HepG2 (cell line): Measurements from ENCODE around the gene KRTDAP. TPM values are rescaled to one million over a fixed set of nuclear protein-coding genes. Genes with fewer than 3 reads are reported as not detected.

Source experiments
- ERF ChIP-seq: IDR thresholded peaks from 2 replicates; pipeline ENCODE4 v1.6.1; 2018; ENCODE audit warnings: missing biosample characterization, missing genetic modification reagents
- FIP1L1 ChIP-seq: fragments of 200-400 bp; formaldehyde crosslinking; IDR thresholded peaks from 2 replicates; pipeline ENCODE4 v1.6.1; 2018; ENCODE audit warnings: low read depth, mild to moderate bottlenecking, low read length, moderate library complexity, borderline replicate concordance; ENCODE audit not compliant: insufficient read depth
- ONECUT2 ChIP-seq: sonication (generic); formaldehyde crosslinking; IDR thresholded peaks from 2 replicates; pipeline ENCODE4 v1.4.0; 2020; ENCODE audit warnings: missing genetic modification reagents
- SNAI1 ChIP-seq: sonication (generic); formaldehyde crosslinking; IDR thresholded peaks from 2 replicates; pipeline ENCODE4 v1.5.0; 2020; ENCODE audit warnings: mild to moderate bottlenecking, missing genetic modification reagents, borderline replicate concordance
- SNAPC2 ChIP-seq: sonication (generic); formaldehyde crosslinking; IDR thresholded peaks from 2 replicates; pipeline ENCODE4 v1.8.1; 2022; ENCODE audit warnings: mild to moderate bottlenecking, missing genetic modification reagents
- TFDP2 ChIP-seq: sonication (generic); formaldehyde crosslinking; IDR thresholded peaks from 2 replicates; pipeline ENCODE4 v1.4.0; 2020; ENCODE audit warnings: missing genetic modification reagents
- THAP8 ChIP-seq: sonication (generic); formaldehyde crosslinking; IDR thresholded peaks from 2 replicates; pipeline ENCODE4 v1.5.1; 2020; ENCODE audit warnings: missing genetic modification reagents, mild to moderate bottlenecking, borderline replicate concordance
- TSC22D2 ChIP-seq: sonication (generic); formaldehyde crosslinking; IDR thresholded peaks from 2 replicates; pipeline ENCODE4 v1.5.1; 2020; ENCODE audit warnings: missing genetic modification reagents, mild to moderate bottlenecking, borderline replicate concordance
- ZFP41 ChIP-seq: sonication (generic); formaldehyde crosslinking; IDR thresholded peaks from 2 replicates; pipeline ENCODE4 v1.4.0; 2020; ENCODE audit warnings: mild to moderate bottlenecking, missing genetic modification reagents, borderline replicate concordance
- ZFP62 ChIP-seq: sonication (generic); formaldehyde crosslinking; IDR thresholded peaks from 2 replicates; pipeline ENCODE4 v1.4.0; 2020; ENCODE audit warnings: missing genetic modification reagents
- ZFY ChIP-seq: sonication (generic); formaldehyde crosslinking; IDR thresholded peaks from 2 replicates; pipeline ENCODE4 v1.4.0; 2020; ENCODE audit warnings: missing genetic modification reagents
- ZKSCAN8 ChIP-seq: IDR thresholded peaks from 2 replicates; pipeline ENCODE4 v1.6.1; 2016; ENCODE audit warnings: borderline replicate concordance, missing genetic modification reagents, missing compliant biosample characterization
- ZNF234 ChIP-seq: sonication (generic); formaldehyde crosslinking; conservative IDR thresholded peaks from 2 replicates; pipeline ENCODE4 v1.5.1; 2020; ENCODE audit warnings: mild to moderate bottlenecking, missing genetic modification reagents
- ZNF281 ChIP-seq: sonication (generic); formaldehyde crosslinking; IDR thresholded peaks from 2 replicates; pipeline ENCODE4 v1.4.0; 2020; ENCODE audit warnings: missing genetic modification reagents, borderline replicate concordance
- ZNF660 ChIP-seq: sonication (generic); formaldehyde crosslinking; IDR thresholded peaks from 2 replicates; pipeline ENCODE4 v1.5.1; 2020; ENCODE audit warnings: mild to moderate bottlenecking, low read depth, missing genetic modification reagents, borderline replicate concordance
- ZNF788 ChIP-seq: sonication (generic); formaldehyde crosslinking; IDR thresholded peaks from 2 replicates; pipeline ENCODE4 v1.5.0; 2020; ENCODE audit warnings: mild to moderate bottlenecking, missing genetic modification reagents, borderline replicate concordance
- ZSCAN12 ChIP-seq: sonication (generic); formaldehyde crosslinking; IDR thresholded peaks from 2 replicates; pipeline ENCODE4 v1.9.0; 2021; ENCODE audit warnings: mild to moderate bottlenecking, missing genetic modification reagents
- polyA plus RNA-seq, 8 experiments: library from polyadenylated mRNA; depleted of rRNA in 3 of 8; stranded (reverse) in 7 of 8; unstranded in 1 of 8; fragments of >200 nt; fragmentation: Illumina TruSeq in 4 of 8; extraction: Trizol in 4 of 8; gene quantifications; 2 replicates each; pipeline versions ENCODE4 v1.2.1 to v1.2.3, GENCODE V29; 2011 to 2016; ENCODE audit warnings: low read depth in 4 of 8, missing spikeins in 1 of 8, mixed read lengths in 1 of 8; ENCODE audit not compliant: insufficient read depth in 1 of 8
- total RNA-seq, 5 experiments: library from RNA; depleted of rRNA; stranded (reverse); fragments of >200 nt; fragmentation: Illumina TruSeq; extraction: Trizol; gene quantifications; 2 replicates each; pipeline ENCODE4 v1.2.3, GENCODE V29; 2016; ENCODE audit warnings: low read depth in 1 of 5
- TF ChIP-seq, protein P1 (sequence below): sonication (generic); formaldehyde crosslinking; IDR thresholded peaks from 2 replicates; pipeline ENCODE4 v1.4.0; 2020; ENCODE audit warnings: missing genetic modification reagents
- TF ChIP-seq, protein P2 (sequence below): IDR thresholded peaks from 2 replicates; pipeline ENCODE4 v1.4.0; 2020; ENCODE audit warnings: mild to moderate bottlenecking, missing genetic modification reagents

Gene KRTDAP
- total and polyA plus RNA-seq, 2 of the 13 experiments (the other 11 are each of a cell fraction or from before 2014, with no cell fraction given) = 0.86 to 1.5 TPM

DNA sequence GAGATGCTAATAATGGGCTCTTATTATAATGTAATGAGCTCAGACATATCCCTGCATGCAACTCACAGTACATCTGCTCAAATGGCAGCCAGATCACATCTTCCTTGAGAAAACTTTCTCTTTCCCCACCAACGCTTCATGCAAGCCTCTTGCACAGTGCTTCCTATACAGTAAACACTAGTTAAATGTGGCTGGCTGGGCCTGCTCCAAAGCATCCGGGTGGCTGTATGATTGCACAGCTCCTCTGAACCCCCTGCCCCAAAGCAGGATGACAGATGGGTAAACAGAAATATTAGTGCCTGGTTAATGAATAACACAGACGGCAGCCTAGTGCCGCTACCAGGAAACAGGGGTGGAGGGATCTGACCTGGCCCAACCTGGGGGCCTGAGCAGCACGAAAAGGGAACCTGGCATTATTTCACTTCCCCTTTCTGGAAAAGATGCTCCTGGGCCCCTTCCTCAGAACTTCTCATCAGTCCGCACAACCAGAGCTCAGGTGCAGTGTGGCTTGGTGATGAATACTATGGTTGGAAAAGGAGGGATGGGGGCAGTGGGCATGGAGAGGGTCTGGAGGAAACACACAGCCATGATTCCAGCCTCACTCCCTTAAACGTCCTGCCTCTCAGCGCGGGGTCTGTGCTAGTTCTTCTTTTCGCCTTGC lies 31.4 kb downstream of the KRTDAP start (continued):
- no peak for TF ChIP-seq ZSCAN12 (CRISPR knock-in tag)
- TF ChIP-seq TSC22D2 (CRISPR knock-in tag) = no peak
- TF ChIP-seq ZNF660 (CRISPR knock-in tag) = no peak
- TF ChIP-seq, protein P1, sequence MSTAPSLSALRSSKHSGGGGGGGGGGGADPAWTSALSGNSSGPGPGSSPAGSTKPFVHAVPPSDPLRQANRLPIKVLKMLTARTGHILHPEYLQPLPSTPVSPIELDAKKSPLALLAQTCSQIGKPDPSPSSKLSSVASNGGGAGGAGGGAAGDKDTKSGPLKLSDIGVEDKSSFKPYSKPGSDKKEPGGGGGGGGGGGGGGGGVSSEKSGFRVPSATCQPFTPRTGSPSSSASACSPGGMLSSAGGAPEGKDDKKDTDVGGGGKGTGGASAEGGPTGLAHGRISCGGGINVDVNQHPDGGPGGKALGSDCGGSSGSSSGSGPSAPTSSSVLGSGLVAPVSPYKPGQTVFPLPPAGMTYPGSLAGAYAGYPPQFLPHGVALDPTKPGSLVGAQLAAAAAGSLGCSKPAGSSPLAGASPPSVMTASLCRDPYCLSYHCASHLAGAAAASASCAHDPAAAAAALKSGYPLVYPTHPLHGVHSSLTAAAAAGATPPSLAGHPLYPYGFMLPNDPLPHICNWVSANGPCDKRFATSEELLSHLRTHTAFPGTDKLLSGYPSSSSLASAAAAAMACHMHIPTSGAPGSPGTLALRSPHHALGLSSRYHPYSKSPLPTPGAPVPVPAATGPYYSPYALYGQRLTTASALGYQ (CRISPR knock-in tag) = peak; percentile 63; the same call in 1 of the 2 replicates
- no peak; the same call in 1 of the 2 replicates for TF ChIP-seq ZNF281
- TF ChIP-seq, protein P2, sequence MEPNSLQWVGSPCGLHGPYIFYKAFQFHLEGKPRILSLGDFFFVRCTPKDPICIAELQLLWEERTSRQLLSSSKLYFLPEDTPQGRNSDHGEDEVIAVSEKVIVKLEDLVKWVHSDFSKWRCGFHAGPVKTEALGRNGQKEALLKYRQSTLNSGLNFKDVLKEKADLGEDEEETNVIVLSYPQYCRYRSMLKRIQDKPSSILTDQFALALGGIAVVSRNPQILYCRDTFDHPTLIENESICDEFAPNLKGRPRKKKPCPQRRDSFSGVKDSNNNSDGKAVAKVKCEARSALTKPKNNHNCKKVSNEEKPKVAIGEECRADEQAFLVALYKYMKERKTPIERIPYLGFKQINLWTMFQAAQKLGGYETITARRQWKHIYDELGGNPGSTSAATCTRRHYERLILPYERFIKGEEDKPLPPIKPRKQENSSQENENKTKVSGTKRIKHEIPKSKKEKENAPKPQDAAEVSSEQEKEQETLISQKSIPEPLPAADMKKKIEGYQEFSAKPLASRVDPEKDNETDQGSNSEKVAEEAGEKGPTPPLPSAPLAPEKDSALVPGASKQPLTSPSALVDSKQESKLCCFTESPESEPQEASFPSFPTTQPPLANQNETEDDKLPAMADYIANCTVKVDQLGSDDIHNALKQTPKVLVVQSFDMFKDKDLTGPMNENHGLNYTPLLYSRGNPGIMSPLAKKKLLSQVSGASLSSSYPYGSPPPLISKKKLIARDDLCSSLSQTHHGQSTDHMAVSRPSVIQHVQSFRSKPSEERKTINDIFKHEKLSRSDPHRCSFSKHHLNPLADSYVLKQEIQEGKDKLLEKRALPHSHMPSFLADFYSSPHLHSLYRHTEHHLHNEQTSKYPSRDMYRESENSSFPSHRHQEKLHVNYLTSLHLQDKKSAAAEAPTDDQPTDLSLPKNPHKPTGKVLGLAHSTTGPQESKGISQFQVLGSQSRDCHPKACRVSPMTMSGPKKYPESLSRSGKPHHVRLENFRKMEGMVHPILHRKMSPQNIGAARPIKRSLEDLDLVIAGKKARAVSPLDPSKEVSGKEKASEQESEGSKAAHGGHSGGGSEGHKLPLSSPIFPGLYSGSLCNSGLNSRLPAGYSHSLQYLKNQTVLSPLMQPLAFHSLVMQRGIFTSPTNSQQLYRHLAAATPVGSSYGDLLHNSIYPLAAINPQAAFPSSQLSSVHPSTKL = peak; percentile 87
- TF ChIP-seq TFDP2 (CRISPR knock-in tag) = no peak
- peak; percentile 74; the same call in 1 of the 2 replicates for TF ChIP-seq ZKSCAN8 (CRISPR knock-in tag)
- no peak for TF ChIP-seq ONECUT2 (CRISPR knock-in tag)
- TF ChIP-seq SNAPC2 = no peak
- no peak for TF ChIP-seq THAP8 (CRISPR knock-in tag)
- no peak for TF ChIP-seq FIP1L1
- TF ChIP-seq ZFP41 (CRISPR knock-in tag) = no peak
- peak; percentile 67 for TF ChIP-seq ZFY
- TF ChIP-seq ZFP62 (CRISPR knock-in tag) = no peak
- peak; percentile 82; the same call in 1 of the 2 replicates for TF ChIP-seq ERF (CRISPR knock-in tag)
- TF ChIP-seq SNAI1 = no peak
- no peak for TF ChIP-seq ZNF234 (CRISPR knock-in tag)
- peak; percentile 17; the same call in 1 of the 2 replicates for TF ChIP-seq ZNF788
